HEK293T (cell line): Measurements from ENCODE around the gene MYL1.

Experiments
- CTCF ChIA-PET: fragments of 350-600 bp; formaldehyde crosslinking; extraction: SDS; loops from one replicate; lab custom pipeline; 2021; ENCODE audit warnings: antibody characterized with exemption, inconsistent platforms; lab: Yijun Ruan, JAX
- POLR2A ChIA-PET: fragments of 350-600 bp; formaldehyde crosslinking; extraction: SDS; loops from one replicate; lab custom pipeline; 2020; ENCODE audit warnings: antibody characterized with exemption, inconsistent platforms; lab: Yijun Ruan, JAX
- DNase-seq: peaks from one replicate; pipeline ENCODE4 v3.0.0; 2012; ENCODE audit warnings: mixed read lengths; ENCODE audit errors: extremely low spot score
- ARNT ChIP-seq: fragments of 450-650 bp; IDR thresholded peaks from 2 replicates; pipeline ENCODE4 v1.6.1; 2017; ENCODE audit warnings: mild to moderate bottlenecking
- BHLHE40 ChIP-seq: fragments of 450-650 bp; IDR thresholded peaks from 2 replicates; pipeline ENCODE4 v1.6.1; 2016; ENCODE audit warnings: mild to moderate bottlenecking, moderate library complexity, borderline replicate concordance
- CTBP1 ChIP-seq: fragments of 450-650 bp; IDR thresholded peaks from 2 replicates; pipeline ENCODE4 v1.6.1; 2016; ENCODE audit warnings: borderline replicate concordance
- ELF4 ChIP-seq: fragments of 450-650 bp; IDR thresholded peaks from 2 replicates; pipeline ENCODE4 v1.6.1; 2017; ENCODE audit warnings: antibody characterized with exemption
- FOXA1 ChIP-seq: fragments of 450-650 bp; IDR thresholded peaks from 2 replicates; pipeline ENCODE4 v1.6.1; 2016; ENCODE audit warnings: mild to moderate bottlenecking
- FOXK2 ChIP-seq: fragments of 450-650 bp; IDR thresholded peaks from 2 replicates; pipeline ENCODE4 v1.6.1; 2016; ENCODE audit warnings: mild to moderate bottlenecking
- FOXM1 ChIP-seq: fragments of 450-650 bp; IDR thresholded peaks from 2 replicates; pipeline ENCODE4 v1.6.1; 2017; ENCODE audit warnings: mild to moderate bottlenecking, borderline replicate concordance
- HDGF ChIP-seq: fragments of 450-650 bp; IDR thresholded peaks from 2 replicates; pipeline ENCODE4 v1.6.1; 2017; ENCODE audit warnings: antibody characterized with exemption, borderline replicate concordance
- L3MBTL2 ChIP-seq: fragments of 450-650 bp; conservative IDR thresholded peaks from 2 replicates; pipeline ENCODE4 v1.6.1; 2016; ENCODE audit warnings: mild to moderate bottlenecking
- LEF1 ChIP-seq: fragments of 450-650 bp; IDR thresholded peaks from 2 replicates; pipeline ENCODE4 v1.6.1; 2017; ENCODE audit warnings: mild to moderate bottlenecking, borderline replicate concordance
- NFRKB ChIP-seq: fragments of 450-650 bp; IDR thresholded peaks from 2 replicates; pipeline ENCODE4 v1.6.1; 2016; ENCODE audit warnings: mild to moderate bottlenecking, moderate library complexity
- SP1 ChIP-seq: fragments of 450-650 bp; IDR thresholded peaks from 2 replicates; pipeline ENCODE4 v1.6.1; 2017
- SUZ12 ChIP-seq: fragments of 450-650 bp; IDR thresholded peaks from 2 replicates; pipeline ENCODE4 v1.6.1; 2016; ENCODE audit warnings: mild to moderate bottlenecking
- TARDBP ChIP-seq: fragments of 450-650 bp; IDR thresholded peaks from 2 replicates; pipeline ENCODE4 v1.6.1; 2016
- ZNF384 ChIP-seq: fragments of 450-650 bp; IDR thresholded peaks from 2 replicates; pipeline ENCODE4 v1.6.1; 2016
- TF ChIP-seq, protein P1 (sequence below): fragments of 450-650 bp; IDR thresholded peaks from 2 replicates; pipeline ENCODE4 v1.6.1; 2016

MYL1 gene

DNA sequence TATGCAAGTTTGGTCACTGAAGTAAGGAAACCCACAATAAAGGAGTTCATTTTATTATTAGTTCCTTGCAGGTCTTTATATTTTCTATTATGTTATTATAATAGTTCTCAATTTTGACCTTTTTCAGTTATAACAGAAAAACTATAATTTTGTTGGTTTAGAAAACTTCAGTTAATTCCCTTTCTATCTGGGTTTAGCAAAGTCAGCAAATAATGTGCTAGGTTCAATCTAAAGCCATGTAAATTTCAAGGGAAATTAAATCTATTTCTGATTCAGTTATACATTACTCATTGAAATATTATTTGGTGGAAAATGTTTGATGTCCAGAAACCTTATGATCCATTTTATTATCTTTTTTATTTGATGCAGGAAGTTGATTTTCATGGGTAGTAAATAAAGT, 43.7 kb downstream of the MYL1 start:
- TF ChIP-seq ZNF384 (no peak), LEF1 (no peak), SUZ12 (no peak), HDGF (no peak), SP1 (no peak), L3MBTL2 (no peak), ELF4 (no peak)
- ChIA-PET POLR2A (no interaction called here), CTCF (interaction anchor here (0.7 kb wide), 1 partner anchor 29 kb away, joined by 3 read pairs; no protein-coding TSS in a partner anchor)
- no peak for DNase-seq

DNA sequence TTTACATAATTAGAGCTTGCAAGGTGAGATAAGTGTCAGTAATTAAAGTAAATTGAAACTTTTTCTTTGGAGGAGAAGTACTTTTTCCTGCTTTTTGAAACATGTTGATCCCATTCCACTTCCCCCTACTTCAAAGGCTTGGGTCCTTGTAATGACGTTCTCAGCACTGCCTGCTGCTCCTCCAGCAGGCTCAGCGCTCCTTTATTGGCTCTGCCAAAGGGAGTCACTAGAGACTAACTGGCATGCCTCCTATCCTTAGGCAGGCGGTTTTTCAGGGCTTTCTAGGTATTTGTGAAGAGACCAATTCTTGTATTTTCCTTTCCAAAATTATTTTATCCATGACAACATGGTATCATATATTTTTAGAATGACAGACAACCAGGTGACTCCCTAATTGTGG, 45.8 kb downstream of the MYL1 start:
- DNase-seq, result no peak
- ChIA-PET POLR2A (no interaction called here), CTCF (no interaction called here)
- TF ChIP-seq BHLHE40 (no peak), FOXM1 (no peak), CTBP1 (no peak), HDGF (no peak), SP1 (no peak), NFRKB (no peak), SUZ12 (no peak), ZNF384 (no peak), FOXA1 (no peak), L3MBTL2 (no peak)
- TF ChIP-seq, protein P1, sequence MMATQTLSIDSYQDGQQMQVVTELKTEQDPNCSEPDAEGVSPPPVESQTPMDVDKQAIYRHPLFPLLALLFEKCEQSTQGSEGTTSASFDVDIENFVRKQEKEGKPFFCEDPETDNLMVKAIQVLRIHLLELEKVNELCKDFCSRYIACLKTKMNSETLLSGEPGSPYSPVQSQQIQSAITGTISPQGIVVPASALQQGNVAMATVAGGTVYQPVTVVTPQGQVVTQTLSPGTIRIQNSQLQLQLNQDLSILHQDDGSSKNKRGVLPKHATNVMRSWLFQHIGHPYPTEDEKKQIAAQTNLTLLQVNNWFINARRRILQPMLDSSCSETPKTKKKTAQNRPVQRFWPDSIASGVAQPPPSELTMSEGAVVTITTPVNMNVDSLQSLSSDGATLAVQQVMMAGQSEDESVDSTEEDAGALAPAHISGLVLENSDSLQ, result no peak

DNA sequence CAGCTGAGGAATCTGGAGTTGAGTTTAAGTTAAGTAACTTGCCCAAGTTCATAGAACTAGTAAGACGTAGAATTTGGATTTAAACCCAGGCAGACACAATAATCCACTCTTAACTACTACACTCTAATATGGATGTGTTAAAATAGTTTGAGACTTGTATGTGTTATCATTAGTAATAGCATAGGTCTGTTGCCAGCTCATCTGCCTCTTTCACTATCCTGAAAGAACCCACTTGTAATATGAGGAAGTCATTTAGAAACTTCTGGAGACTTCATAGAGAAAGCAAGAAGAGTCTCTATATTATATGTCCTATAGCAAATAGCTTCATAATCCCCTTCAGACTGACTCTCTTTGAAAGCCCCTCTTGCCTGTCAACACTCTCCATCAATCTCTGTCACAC, 46.7 kb downstream of the MYL1 start:
- no peak for DNase-seq
- POLR2A ChIA-PET, result no interaction called here
- CTCF ChIA-PET, result no interaction called here
- TF ChIP-seq SP1 (no peak), SUZ12 (no peak), HDGF (no peak), TARDBP (no peak), FOXA1 (no peak), L3MBTL2 (no peak), FOXM1 (no peak), ELF4 (no peak), NFRKB (no peak), BHLHE40 (no peak), ARNT (no peak), ZNF384 (no peak), LEF1 (no peak)
- TF ChIP-seq, protein P1, result no peak

DNA sequence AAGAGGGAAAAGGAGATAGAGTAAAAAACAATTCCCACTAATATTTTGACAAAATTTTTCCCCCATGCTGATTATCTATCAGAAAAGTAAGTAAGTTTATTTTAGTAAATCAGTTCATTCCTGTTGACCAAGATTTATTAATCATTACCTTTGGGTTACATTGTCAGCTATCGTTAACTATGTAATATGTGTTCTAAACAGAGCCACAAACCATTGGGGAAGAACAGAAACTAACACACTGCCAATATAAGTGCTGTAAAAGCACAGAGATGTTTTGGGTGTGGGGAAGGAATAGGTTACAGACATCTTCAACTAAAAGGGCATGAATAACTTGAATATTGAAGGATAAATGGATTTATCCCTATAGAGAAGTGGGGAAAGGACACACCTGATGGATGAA, 47.3 kb downstream of the MYL1 start:
- TF ChIP-seq, protein P1, result no peak
- TF ChIP-seq BHLHE40, result no peak
- no peak for TF ChIP-seq L3MBTL2
- no peak for TF ChIP-seq ZNF384
- no peak for TF ChIP-seq FOXK2
- no peak for TF ChIP-seq NFRKB
- TF ChIP-seq HDGF, result no peak
- TF ChIP-seq ELF4, result no peak
- TF ChIP-seq ARNT, result no peak
- no peak for TF ChIP-seq LEF1
- no peak for TF ChIP-seq TARDBP
- no peak for TF ChIP-seq FOXM1
- no peak for DNase-seq
- ChIA-PET POLR2A (no interaction called here), CTCF (no interaction called here)

DNA sequence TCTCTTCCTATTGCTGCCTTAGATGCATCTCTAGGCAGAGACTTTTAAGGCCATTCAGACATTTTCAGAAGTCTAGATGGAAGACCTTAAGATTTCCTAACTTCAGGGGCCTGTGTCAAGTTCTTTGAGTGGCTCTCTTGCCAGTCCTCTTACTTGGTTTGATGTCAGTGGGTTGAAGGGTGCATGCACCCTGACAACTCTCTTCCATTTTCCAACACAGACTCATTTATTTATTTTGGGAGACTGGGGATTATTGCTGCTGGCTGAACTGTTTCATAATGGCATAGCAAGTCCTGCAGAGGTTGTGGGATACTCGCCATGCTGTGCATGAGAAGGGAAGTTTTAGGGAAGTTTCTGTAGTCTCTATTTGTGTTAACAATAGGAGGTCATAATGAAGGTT, 50.7 kb downstream of the MYL1 start:
- no peak for TF ChIP-seq ELF4
- no peak for TF ChIP-seq ARNT
- TF ChIP-seq NFRKB, result no peak
- TF ChIP-seq BHLHE40, result no peak
- TF ChIP-seq L3MBTL2, result no peak
- no peak for DNase-seq
- CTCF ChIA-PET, result no interaction called here
- POLR2A ChIA-PET, result no interaction called here

DNA sequence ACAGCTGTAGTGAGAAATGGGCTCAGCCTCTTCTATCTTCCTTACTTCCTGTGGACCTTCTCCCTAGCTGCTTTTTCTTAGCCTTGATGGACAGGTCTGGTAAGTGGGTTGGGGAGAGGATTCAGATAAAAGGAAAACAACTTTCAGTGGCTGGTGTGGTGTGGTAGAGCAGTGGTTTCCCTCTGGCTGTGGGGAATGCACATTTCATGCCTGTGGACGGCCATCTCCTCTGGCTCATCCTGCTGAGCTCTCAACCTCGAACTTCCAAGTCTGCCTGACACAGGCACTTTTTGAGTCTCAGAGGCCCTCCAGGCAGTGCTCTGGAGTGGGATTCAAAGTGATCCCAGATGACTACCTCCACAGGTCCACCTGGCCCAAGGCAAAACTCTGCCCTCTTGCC, 51.1 kb downstream of the MYL1 start:
- CTCF ChIA-PET, result no interaction called here
- POLR2A ChIA-PET, result no interaction called here
- TF ChIP-seq FOXK2 (no peak), ZNF384 (no peak), CTBP1 (no peak), TARDBP (no peak), HDGF (no peak), BHLHE40 (no peak), SUZ12 (no peak), LEF1 (no peak), L3MBTL2 (no peak), NFRKB (no peak), ELF4 (no peak), FOXA1 (no peak), FOXM1 (no peak)
- TF ChIP-seq, protein P1, result no peak
- no peak for DNase-seq
